Body of pancreas (tissue), 4 donors: ENCODE results near the gene TBL1XR1.

Experiments used
- POLR2A ChIP-seq, 3 donors: fragments of 450-650 bp; IDR thresholded peaks; one replicate each; pipeline ENCODE4 v1.6.1; 2016; ENCODE audit warnings: antibody characterized with exemption in 3 of 3, mild to moderate bottlenecking in 2 of 3
- TF ChIP-seq, protein P1 (sequence below), 7 experiments: fragments of 450-650 bp in 4 of 7; fragments of 200-600 bp in 3 of 7; sonication (generic) in 3 of 7; IDR thresholded peaks; one replicate each; pipeline ENCODE4 v1.5.1; 2016 to 2019; ENCODE audit warnings: antibody characterized with exemption in 7 of 7

DNA sequence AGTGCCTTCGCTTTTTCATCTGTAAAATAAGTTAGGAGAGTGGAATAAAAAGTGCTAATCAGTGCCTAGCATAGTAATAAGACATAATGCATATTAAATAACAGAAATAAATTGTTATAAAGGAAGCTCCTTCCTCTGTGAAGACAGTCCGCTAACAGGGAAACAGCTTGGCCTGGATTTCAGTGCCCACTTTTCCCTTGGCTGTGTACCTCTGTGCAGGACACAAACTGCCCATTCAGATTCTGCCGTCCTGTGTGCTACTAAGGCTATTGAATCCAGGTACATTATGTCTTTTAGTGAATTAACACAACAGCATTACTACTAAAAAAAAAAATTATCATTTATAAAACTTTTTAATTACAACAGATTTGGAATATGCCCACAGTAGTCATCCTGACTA, 90.7 kb downstream of the TBL1XR1 start:
- TF ChIP-seq, protein P1, sequence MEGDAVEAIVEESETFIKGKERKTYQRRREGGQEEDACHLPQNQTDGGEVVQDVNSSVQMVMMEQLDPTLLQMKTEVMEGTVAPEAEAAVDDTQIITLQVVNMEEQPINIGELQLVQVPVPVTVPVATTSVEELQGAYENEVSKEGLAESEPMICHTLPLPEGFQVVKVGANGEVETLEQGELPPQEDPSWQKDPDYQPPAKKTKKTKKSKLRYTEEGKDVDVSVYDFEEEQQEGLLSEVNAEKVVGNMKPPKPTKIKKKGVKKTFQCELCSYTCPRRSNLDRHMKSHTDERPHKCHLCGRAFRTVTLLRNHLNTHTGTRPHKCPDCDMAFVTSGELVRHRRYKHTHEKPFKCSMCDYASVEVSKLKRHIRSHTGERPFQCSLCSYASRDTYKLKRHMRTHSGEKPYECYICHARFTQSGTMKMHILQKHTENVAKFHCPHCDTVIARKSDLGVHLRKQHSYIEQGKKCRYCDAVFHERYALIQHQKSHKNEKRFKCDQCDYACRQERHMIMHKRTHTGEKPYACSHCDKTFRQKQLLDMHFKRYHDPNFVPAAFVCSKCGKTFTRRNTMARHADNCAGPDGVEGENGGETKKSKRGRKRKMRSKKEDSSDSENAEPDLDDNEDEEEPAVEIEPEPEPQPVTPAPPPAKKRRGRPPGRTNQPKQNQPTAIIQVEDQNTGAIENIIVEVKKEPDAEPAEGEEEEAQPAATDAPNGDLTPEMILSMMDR (IDR thresholded peaks at IDR 0.05): no peak
- no peak for TF ChIP-seq POLR2A (IDR thresholded peaks at IDR 0.05)
